VCaP (cell line): ENCODE data around the gene CSTPP1.

Experiments
- H3K27ac ChIP-seq: fragments of 450-650 bp; 2 replicates; pipeline ENCODE4 v1.5.1; 2017
- TF ChIP-seq, protein P1 (sequence below): fragments of 450-650 bp; conservative IDR thresholded peaks from 2 replicates; pipeline ENCODE4 v1.5.1; 2017; ENCODE audit warnings: mild to moderate bottlenecking, moderate library complexity

The CSTPP1 gene

DNA sequence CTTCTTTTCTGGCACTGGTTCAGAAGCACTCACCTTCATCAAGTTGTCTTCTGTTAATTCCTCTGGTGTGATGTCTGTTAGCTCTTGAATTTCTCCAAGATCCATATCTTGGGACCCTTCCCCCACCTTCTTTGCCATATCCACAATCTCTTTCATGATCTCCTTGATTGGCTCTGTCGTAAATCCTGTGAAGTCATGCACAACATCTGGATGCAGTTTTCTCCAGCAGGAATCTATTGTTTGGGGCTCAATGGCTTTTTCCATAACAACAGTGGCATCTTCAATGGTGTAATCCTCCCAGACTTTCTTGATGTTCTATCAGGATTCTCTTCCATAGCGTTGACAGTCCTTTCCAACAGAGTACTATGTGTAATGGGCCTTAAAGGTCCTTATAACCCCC, 96.9 kb downstream of the CSTPP1 start:
- TF ChIP-seq, protein P1, sequence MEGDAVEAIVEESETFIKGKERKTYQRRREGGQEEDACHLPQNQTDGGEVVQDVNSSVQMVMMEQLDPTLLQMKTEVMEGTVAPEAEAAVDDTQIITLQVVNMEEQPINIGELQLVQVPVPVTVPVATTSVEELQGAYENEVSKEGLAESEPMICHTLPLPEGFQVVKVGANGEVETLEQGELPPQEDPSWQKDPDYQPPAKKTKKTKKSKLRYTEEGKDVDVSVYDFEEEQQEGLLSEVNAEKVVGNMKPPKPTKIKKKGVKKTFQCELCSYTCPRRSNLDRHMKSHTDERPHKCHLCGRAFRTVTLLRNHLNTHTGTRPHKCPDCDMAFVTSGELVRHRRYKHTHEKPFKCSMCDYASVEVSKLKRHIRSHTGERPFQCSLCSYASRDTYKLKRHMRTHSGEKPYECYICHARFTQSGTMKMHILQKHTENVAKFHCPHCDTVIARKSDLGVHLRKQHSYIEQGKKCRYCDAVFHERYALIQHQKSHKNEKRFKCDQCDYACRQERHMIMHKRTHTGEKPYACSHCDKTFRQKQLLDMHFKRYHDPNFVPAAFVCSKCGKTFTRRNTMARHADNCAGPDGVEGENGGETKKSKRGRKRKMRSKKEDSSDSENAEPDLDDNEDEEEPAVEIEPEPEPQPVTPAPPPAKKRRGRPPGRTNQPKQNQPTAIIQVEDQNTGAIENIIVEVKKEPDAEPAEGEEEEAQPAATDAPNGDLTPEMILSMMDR, result no peak
- no peak overlapping the region for H3K27ac ChIP-seq

DNA sequence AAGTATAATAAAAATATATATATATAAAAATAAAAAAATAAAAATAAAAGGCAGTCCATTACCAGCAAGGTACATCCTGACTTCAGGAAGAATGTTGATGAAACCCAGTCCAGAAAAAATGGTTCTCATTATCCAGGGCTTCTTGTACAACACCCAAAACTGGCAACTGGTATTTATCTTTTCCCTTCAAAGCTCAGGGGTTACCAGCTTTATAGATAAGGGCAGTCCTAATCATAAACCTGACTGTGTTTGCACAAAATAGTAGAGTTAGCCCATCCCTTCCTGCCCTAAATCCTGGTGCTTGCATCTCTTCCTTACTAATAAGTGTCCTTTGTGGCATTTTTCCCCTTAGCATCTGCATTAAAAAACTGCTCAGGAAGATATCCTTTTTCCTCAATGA, 97.5 kb downstream of the CSTPP1 start:
- no peak overlapping the region for H3K27ac ChIP-seq
- TF ChIP-seq, protein P1, result no peak

DNA sequence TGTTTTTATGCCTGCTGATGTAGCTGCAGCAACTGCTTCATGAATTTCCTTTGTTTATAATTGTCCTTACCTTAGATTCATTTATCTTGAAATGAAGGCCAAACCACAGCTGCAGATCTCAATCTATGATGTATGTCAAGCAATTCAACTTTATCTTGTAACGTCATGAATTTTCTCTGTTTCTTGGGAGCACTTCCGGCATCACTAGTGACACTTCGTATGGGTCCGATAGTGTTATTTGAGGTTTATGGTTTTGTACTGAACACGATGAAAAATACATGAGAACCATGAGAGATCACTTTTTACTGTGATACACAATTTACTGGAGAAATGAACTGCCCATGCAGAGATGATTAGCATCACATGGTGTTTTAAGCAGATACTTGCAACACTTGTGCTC, 98.5 kb downstream of the CSTPP1 start:
- TF ChIP-seq, protein P1, result no peak
- H3K27ac ChIP-seq, result no peak overlapping the region

DNA sequence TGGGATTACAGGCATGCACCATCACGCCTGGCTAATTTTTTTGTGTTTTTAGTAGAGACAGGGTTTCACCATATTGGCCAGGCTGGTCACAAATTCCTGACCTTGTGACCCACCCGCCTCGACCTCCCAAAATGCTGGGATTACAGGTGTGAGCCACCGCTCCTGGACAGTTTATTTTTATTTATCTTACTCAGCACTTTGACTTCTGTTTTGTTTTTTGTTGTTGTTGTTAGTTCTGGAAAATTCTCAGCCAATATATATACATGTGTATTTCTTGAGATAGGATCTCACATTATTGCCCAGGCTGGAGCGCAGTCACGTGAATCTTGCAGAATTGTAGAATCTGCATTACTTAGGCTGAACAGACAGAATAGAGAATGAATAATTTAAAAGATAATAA, 107.6 kb downstream of the CSTPP1 start:
- TF ChIP-seq, protein P1, result no peak
- H3K27ac ChIP-seq, result no peak overlapping the region

DNA sequence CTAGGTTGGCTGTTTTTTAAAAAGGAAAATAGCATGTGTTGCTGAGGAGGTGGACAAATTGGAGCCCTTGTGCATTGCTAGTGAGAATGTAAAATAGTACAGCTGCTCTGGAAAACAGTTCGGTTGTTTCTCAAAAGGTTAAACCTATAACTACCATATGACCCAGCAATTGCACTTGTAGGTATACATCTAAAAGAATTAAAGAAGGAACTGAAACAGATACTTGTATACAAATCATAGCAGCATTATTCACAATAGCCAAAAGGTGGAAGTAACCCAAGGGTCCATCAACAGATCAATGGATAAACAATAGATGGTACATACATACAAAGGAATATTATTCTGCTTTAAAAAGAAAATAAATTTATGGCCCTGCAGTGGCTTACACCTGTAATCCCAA, 111.4 kb downstream of the CSTPP1 start:
- TF ChIP-seq, protein P1, result no peak
- H3K27ac ChIP-seq, result no peak overlapping the region

DNA sequence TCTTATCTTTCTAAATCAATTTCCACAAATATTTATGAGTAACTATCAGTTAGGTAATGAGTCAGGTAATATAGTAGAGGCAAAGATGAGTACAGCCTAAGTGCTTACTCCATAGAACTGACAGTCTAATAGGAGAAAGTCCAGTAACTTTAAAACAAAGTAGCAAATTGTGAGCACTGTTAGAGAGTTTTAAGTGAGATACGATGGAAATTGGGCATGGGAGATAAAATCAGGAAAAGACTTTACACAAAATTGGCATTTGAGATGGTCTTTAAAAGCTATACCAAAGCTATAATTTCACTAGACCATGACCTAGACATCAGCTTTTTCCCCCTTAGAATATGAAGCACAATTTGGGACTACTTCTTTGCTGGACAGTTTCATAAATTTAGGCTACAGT, 113.7 kb downstream of the CSTPP1 start:
- H3K27ac ChIP-seq, result no peak overlapping the region
- TF ChIP-seq, protein P1, result no peak

DNA sequence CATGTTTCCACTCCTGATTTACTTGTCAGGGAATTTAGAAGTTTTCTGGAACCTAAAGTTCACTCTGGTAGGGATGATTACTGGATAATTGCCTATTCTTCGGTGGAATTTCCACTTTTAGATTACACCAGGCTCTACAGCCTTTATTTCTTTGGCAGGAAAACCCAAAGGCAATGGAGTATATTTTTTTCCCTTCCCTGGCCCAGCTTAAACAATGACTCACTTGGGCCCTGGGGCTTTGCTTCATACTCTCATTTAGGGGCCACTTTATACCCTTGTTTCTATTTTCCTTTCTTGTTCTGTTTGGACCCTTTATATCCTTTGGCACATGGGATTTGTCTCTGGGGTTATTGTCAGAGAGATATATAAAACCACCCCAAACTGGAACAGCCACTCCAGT, 114.7 kb downstream of the CSTPP1 start:
- H3K27ac ChIP-seq, result no peak overlapping the region
- TF ChIP-seq, protein P1, result no peak

DNA sequence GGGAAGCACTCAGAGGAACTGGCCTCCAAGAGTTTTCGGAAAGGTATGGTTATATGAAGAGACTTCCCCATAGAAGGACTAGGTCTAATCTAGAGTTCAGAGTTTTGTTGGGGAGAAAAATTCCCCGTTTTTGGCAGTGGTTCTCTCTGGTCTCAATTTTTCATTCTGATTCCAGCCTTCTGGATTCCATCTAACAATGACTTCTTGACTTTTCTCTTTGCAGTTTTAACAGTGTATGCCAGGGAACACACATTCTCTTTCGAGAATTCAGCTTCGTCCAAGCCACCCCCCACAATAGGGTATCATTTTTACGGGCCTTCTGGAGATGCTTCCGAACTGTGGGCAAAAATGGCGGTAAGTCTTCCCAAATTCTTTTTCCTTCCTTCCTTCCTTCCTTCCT, 115.6 kb downstream of the CSTPP1 start:
- H3K27ac ChIP-seq, result no peak overlapping the region
- TF ChIP-seq, protein P1, result no peak
